Mesenchymal stem cell (in vitro differentiated cells and primary cell): ENCODE results near the gene MISP3.
"Not testable (repeated sequence)": the region's sequence is repeated elsewhere in the genome, so short reads cannot be mapped to it uniquely, and the experiment has no call there.

Source experiments
- DNase-seq: peaks from one replicate; pipeline ENCODE4 v3.0.0-alpha.2; 2013
- H2AFZ ChIP-seq: one replicate; pipeline ENCODE4 v1.6.1; 2013; ENCODE audit warnings: low read depth, mild to moderate bottlenecking, control low read depth, inconsistent platforms, low read length, moderate library complexity
- H2AK5ac ChIP-seq: 2 replicates; pipeline ENCODE4 v1.6.1; 2013; ENCODE audit warnings: low read length, moderate library complexity, mild to moderate bottlenecking, inconsistent platforms; ENCODE audit not compliant: severe bottlenecking
- H2BK120ac ChIP-seq: one replicate; pipeline ENCODE4 v1.6.1; 2013; ENCODE audit warnings: low read depth, mild to moderate bottlenecking, inconsistent platforms, low read length, moderate library complexity
- H2BK12ac ChIP-seq, 2 experiments: one replicate each; pipeline ENCODE4 v1.6.1; 2013; ENCODE audit warnings: inconsistent platforms in 2 of 2, low read length in 2 of 2, mild to moderate bottlenecking in 2 of 2, moderate library complexity in 2 of 2, control low read depth in 1 of 2
- H2BK15ac ChIP-seq: one replicate; pipeline ENCODE4 v1.6.1; 2013; ENCODE audit warnings: mild to moderate bottlenecking, low read depth, inconsistent platforms; ENCODE audit not compliant: poor library complexity, severe bottlenecking
- H2BK5ac ChIP-seq: 2 replicates; pipeline ENCODE4 v1.6.1; 2013; ENCODE audit warnings: low read depth, mild to moderate bottlenecking, low read length, control low read depth, inconsistent platforms; ENCODE audit not compliant: poor library complexity, severe bottlenecking
- H3K14ac ChIP-seq, 2 experiments: one replicate each; pipeline ENCODE4 v1.6.1; 2013; ENCODE audit warnings: inconsistent platforms in 2 of 2, low read length in 2 of 2, control low read depth in 1 of 2, mild to moderate bottlenecking in 1 of 2, moderate library complexity in 1 of 2
- H3K18ac ChIP-seq, 2 experiments: one replicate each; pipeline ENCODE4 v1.6.1; 2013; ENCODE audit warnings: inconsistent platforms in 2 of 2, low read length in 2 of 2, control low read depth in 1 of 2, low read depth in 1 of 2, mild to moderate bottlenecking in 1 of 2
- H3K23ac ChIP-seq, 2 experiments: one replicate each; pipeline ENCODE4 v1.6.1; 2013; ENCODE audit warnings: inconsistent platforms in 2 of 2, low read length in 2 of 2, mild to moderate bottlenecking in 2 of 2, moderate library complexity in 2 of 2, control low read depth in 1 of 2
- H3K27ac ChIP-seq: 2 replicates; pipeline ENCODE4 v1.5.1; 2013; ENCODE audit warnings: mild to moderate bottlenecking, moderate library complexity, low read length, control low read depth, inconsistent platforms; ENCODE audit not compliant: poor library complexity, severe bottlenecking
- H3K27me3 ChIP-seq, 2 experiments: 2 replicates each; pipeline versions ENCODE4 v1.6.1 to v1.7.0; 2013; ENCODE audit warnings: low read length in 2 of 2, mild to moderate bottlenecking in 2 of 2, moderate library complexity in 2 of 2, control low read depth in 1 of 2, inconsistent platforms in 1 of 2; ENCODE audit not compliant: control insufficient read depth in 1 of 2, insufficient read depth in 1 of 2
- H3K36me3 ChIP-seq, 2 experiments: 2 replicates each; pipeline versions ENCODE4 v1.6.1 to v1.7.0; 2013; ENCODE audit warnings: low read length in 2 of 2, control low read depth in 1 of 2, inconsistent platforms in 1 of 2, low read depth in 1 of 2, mild to moderate bottlenecking in 1 of 2; ENCODE audit not compliant: insufficient read depth in 2 of 2, control insufficient read depth in 1 of 2
- H3K4ac ChIP-seq, 2 experiments: one replicate each; pipeline ENCODE4 v1.6.1; 2013; ENCODE audit warnings: inconsistent platforms in 2 of 2, low read length in 2 of 2, mild to moderate bottlenecking in 2 of 2, moderate library complexity in 2 of 2, control low read depth in 1 of 2, low read depth in 1 of 2
- H3K4me1 ChIP-seq: 2 replicates; pipeline ENCODE4 v1.6.1; 2013; ENCODE audit warnings: low read depth, low read length, control low read depth; ENCODE audit not compliant: control insufficient read depth, insufficient read depth
- H3K4me2 ChIP-seq: 2 replicates; pipeline ENCODE4 v1.6.1; 2013; ENCODE audit warnings: low read length, mild to moderate bottlenecking, inconsistent platforms; ENCODE audit not compliant: poor library complexity, severe bottlenecking
- H3K4me3 ChIP-seq, 2 experiments: 2 replicates each; pipeline versions ENCODE4 v1.5.1 to v1.7.0; 2013; ENCODE audit warnings: low read length in 2 of 2, mild to moderate bottlenecking in 2 of 2, control low read depth in 1 of 2, low read depth in 1 of 2; ENCODE audit not compliant: insufficient read depth in 1 of 2
- H3K79me1 ChIP-seq: replicated peaks from 2 replicates; pipeline ENCODE4 v1.6.1; 2013; ENCODE audit warnings: mild to moderate bottlenecking, control low read depth, low read length, inconsistent platforms; ENCODE audit not compliant: poor library complexity, severe bottlenecking
- H3K9ac ChIP-seq: 2 replicates; pipeline ENCODE4 v1.7.0; 2013; ENCODE audit warnings: mild to moderate bottlenecking, low read length, moderate library complexity
- H3K9me3 ChIP-seq: 2 replicates; pipeline ENCODE4 v1.7.0; 2013; ENCODE audit warnings: mild to moderate bottlenecking, low read length; ENCODE audit not compliant: control insufficient read depth
- H4K8ac ChIP-seq: one replicate; pipeline ENCODE4 v1.6.1; 2013; ENCODE audit warnings: inconsistent platforms, mild to moderate bottlenecking, low read length, moderate library complexity
- H4K91ac ChIP-seq: one replicate; pipeline ENCODE4 v1.6.1; 2013; ENCODE audit warnings: mild to moderate bottlenecking, low read length, inconsistent platforms
- WGBS: methylation state at CpG from one replicate; pipeline ENCODE4 v1.1.7; 2013; ENCODE audit warnings: mixed read lengths; 5-methylcytosine and 5-hydroxymethylcytosine counted together

The MISP3 gene

GRCh38 chr19:14031719-14032480, 40.7 kb upstream of the MISP3 start, which contains the start of gene IL27RA:
Gene IL27RA, plus strand, starts transcription at chr19:14031762. Its CDS starts 111 bp downstream, at chr19:14031873.
- no peaks in the 10 kb centered on the region for H3K36me3 ChIP-seq
- peak within 1 kb of the TSS; percentile 87 for H4K8ac ChIP-seq
- H4K91ac ChIP-seq: peak within 1 kb of the TSS; percentile 52
- peak within 1 kb of the TSS in 1 of 2 experiments; percentile 21 for H3K4ac ChIP-seq
- peak within 1 kb of the TSS; percentile 64 to 86 for H3K18ac ChIP-seq
- H2BK12ac ChIP-seq: peak within 1 kb of the TSS in 1 of 2 experiments; percentile 90
- peak within 1 kb of the TSS; percentile 64 for H2BK120ac ChIP-seq
- H3K9me3 ChIP-seq: no peaks in the 10 kb centered on the region
- no peak within 1 kb of the TSS for H3K27ac ChIP-seq
- peaks cover 8 to 37% of the 10 kb centered on the region in 2 experiments for H3K27me3 ChIP-seq
- H3K14ac ChIP-seq: peak within 1 kb of the TSS in 1 of 2 experiments; percentile 61
- H2BK5ac ChIP-seq: no peak within 1 kb of the TSS
- H2BK15ac ChIP-seq: peak within 1 kb of the TSS; percentile 60
- H3K4me3 ChIP-seq: peak within 1 kb of the TSS; percentile 65 to 73
- peak within 1 kb of the TSS in 1 of 2 experiments; percentile 42 for H3K23ac ChIP-seq
- peak within 1 kb of the TSS; percentile 98 for H3K4me2 ChIP-seq
- 1% methylated on average over 43 of the region's 63 CpGs for WGBS
- H3K9ac ChIP-seq: peak within 1 kb of the TSS; percentile 57
- no peaks in the 10 kb centered on the region for H3K79me1 ChIP-seq
- peaks cover 11% of the 10 kb centered on the region for H3K4me1 ChIP-seq
- H2AK5ac ChIP-seq: no peak within 1 kb of the TSS
- peak; percentile 70 for DNase-seq
- H2AFZ ChIP-seq: peak within 1 kb of the TSS; percentile 55

DNA sequence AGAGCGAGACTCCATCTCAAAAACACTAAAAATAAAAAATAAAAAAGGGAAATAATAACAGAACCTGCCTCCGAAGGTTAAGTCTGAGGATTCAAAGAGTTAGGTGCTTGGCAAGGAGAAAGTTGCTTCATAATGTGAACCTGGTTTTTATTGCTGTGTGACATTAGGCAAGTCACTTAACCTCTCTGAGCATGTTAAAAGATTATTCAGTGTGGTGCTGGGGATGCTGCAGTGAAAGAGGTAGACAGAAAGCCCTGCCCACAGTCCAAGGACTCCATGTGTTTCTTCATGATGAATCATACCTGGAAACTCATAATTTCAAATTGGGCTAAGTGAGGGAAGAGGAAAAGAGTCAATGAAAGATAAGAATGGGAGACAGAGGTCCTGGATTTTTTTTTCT, 38.6 kb upstream of the MISP3 start:
- Histone ChIP-seq H2BK12ac (no peak overlapping the region), H3K4me1 (peaks cover 11% of the 10 kb centered on the region), H3K23ac (no peak overlapping the region), H2BK15ac (no peak overlapping the region), H2BK5ac (no peak overlapping the region), H3K14ac (no peak overlapping the region), H3K27ac (no peak overlapping the region), H4K91ac (no peak overlapping the region), H3K4me3 (no peak overlapping the region), H2AFZ (no peak overlapping the region), H2AK5ac (no peak overlapping the region), H3K9me3 (no peaks in the 10 kb centered on the region), H3K4me2 (no peak overlapping the region), H4K8ac (no peak overlapping the region), H3K4ac (no peak overlapping the region), H2BK120ac (no peak overlapping the region), H3K9ac (no peak overlapping the region), H3K79me1 (no peaks in the 10 kb centered on the region), H3K27me3 (peaks cover 0 to 18% of the 10 kb centered on the region in 2 experiments), H3K18ac (no peak overlapping the region), H3K36me3 (no peaks in the 10 kb centered on the region)
- DNase-seq: no peak
- 91% methylated on average over 1 of the region's 2 CpGs for WGBS

- not testable (repeated sequence) for H2BK12ac ChIP-seq, H2AFZ ChIP-seq, H3K4ac ChIP-seq, H3K4me3 ChIP-seq, H2BK120ac ChIP-seq, H4K8ac ChIP-seq, H4K91ac ChIP-seq, H2BK5ac ChIP-seq, H3K9me3 ChIP-seq, H3K36me3 ChIP-seq, H3K23ac ChIP-seq, H3K14ac ChIP-seq, H3K79me1 ChIP-seq, H3K9ac ChIP-seq, H3K27ac ChIP-seq, H3K4me2 ChIP-seq, DNase-seq, H3K18ac ChIP-seq, H2BK15ac ChIP-seq, H2AK5ac ChIP-seq
- WGBS: 91% methylated on average over 12 of the region's 12 CpGs
- peaks cover 11% of the 10 kb centered on the region for H3K4me1 ChIP-seq
- peaks cover 0 to 22% of the 10 kb centered on the region in 2 experiments for H3K27me3 ChIP-seq
Measured at GRCh38 chr19:14035159-14035558, 37.4 kb upstream of the MISP3 start.

DNA sequence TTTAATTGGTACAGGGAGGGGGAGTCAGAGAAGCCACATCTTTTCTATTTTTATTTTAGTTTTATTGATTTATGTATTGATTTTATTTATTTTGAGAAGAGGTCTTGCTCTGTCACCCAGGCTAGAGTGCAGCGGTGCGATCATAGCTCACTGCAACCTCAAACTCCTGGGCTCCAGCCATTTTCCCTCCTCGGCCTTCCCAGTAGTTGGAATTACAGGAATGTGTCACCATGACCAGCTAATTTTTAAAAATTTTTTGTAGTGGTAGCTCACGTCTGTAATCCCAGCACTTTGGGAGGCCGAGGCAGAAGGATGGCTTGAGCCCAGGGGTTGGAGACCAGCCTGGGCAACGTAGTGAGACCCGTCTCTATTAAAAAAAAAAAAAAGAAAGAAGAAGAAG, 36.9 kb upstream of the MISP3 start:
- H3K4me1 ChIP-seq: peaks cover 11% of the 10 kb centered on the region
- H4K8ac ChIP-seq: no peak overlapping the region
- H3K23ac ChIP-seq: no peak overlapping the region

More for the DNA sequence above, 36.9 kb upstream of the MISP3 start:
- WGBS: 79% methylated on average over 6 of the region's 7 CpGs
- H2BK15ac ChIP-seq: no peak overlapping the region
- H3K18ac ChIP-seq: no peak overlapping the region
- H3K79me1 ChIP-seq: no peaks in the 10 kb centered on the region
- peaks cover 0 to 5% of the 10 kb centered on the region in 2 experiments for H3K36me3 ChIP-seq
- H2AK5ac ChIP-seq: no peak overlapping the region
- peaks cover 0 to 17% of the 10 kb centered on the region in 2 experiments for H3K27me3 ChIP-seq
- H3K14ac ChIP-seq: no peak overlapping the region
- H2BK120ac ChIP-seq: no peak overlapping the region
- no peak overlapping the region for H3K4me2 ChIP-seq
- no peak overlapping the region for H3K4me3 ChIP-seq
- H3K4ac ChIP-seq: no peak overlapping the region
- no peak overlapping the region for H3K27ac ChIP-seq
- no peak for DNase-seq
- no peak overlapping the region for H2AFZ ChIP-seq
- H2BK5ac ChIP-seq: no peak overlapping the region
- H3K9me3 ChIP-seq: no peaks in the 10 kb centered on the region
- H4K91ac ChIP-seq: no peak overlapping the region
- no peak overlapping the region for H2BK12ac ChIP-seq
- H3K9ac ChIP-seq: no peak overlapping the region
